Activated naive CD4-positive, alpha-beta T cell treated with anti-CD3 and anti-CD28 coated beads, Interleukin-2, amount 50 U/mL, for 72 hours (primary cell): Measurements from ENCODE around the gene EVA1C. TPM values are rescaled to one million over a fixed set of nuclear protein-coding genes. Genes with fewer than 3 reads are reported as not detected.
"Not testable (repeated sequence)": the region's sequence is repeated elsewhere in the genome, so short reads cannot be mapped to it uniquely, and the experiment has no call there.

Experiments used
- ATAC-seq, 2 donors: fragments of 150-1000 bp; cut with Tn5 transposase; 2 replicates each; pipeline ENCODE4 v1.10.0; 2021; ENCODE audit warnings: mild to moderate bottlenecking in 2 of 2, moderate library complexity in 2 of 2
- DNase-seq, 2 donors: peaks; one replicate each; pipeline ENCODE4 v3.0.0; 2021 to 2022; ENCODE audit warnings: low spot score in 2 of 2
- H3K27ac Mint-ChIP-seq, 2 donors: one replicate each; pipeline ENCODE4 v1.8.0; 2022; ENCODE audit warnings: mild to moderate bottlenecking in 2 of 2, mixed read lengths in 2 of 2
- H3K36me3 Mint-ChIP-seq, 2 donors: one replicate each; pipeline ENCODE4 v1.8.0; 2022; ENCODE audit warnings: mixed read lengths in 2 of 2
- H3K9me3 Mint-ChIP-seq, 2 donors: one replicate each; pipeline ENCODE4 v1.8.0; 2022; ENCODE audit warnings: mixed read lengths in 2 of 2
- total RNA-seq, 2 donors: library from RNA; stranded (reverse); gene quantifications; one replicate each; pipeline ENCODE4 v1.2.3, GENCODE V29; 2022

The EVA1C gene
- 10 to 100 TPM in 1 of 2 donors, 1 to 10 TPM in 1; 7.8 to 15.2 TPM for total RNA-seq

GRCh38 chr21:32412162-32413014 is at the start of gene EVA1C:
Gene EVA1C, plus strand, starts transcription at chr21:32412706. Its CDS starts 148 bp downstream, at chr21:32412854.
- peak within 1 kb of the TSS; percentile 93 to 94 for H3K27ac Mint-ChIP-seq
- ATAC-seq (peak; percentile 74 to 76), DNase-seq (peak; percentile 67 to 79)
- H3K9me3 Mint-ChIP-seq: no peaks in the 10 kb centered on the region
- H3K36me3 Mint-ChIP-seq: peaks cover 0 to 9% of the 10 kb centered on the region in 2 donors

- Mint-ChIP-seq H3K27ac (peak overlapping the region; percentile 53 to 89), H3K9me3 (no peaks in the 10 kb centered on the region), H3K36me3 (peaks cover 21 to 49% of the 10 kb centered on the region in 2 donors)
- ATAC-seq (no peak), DNase-seq (no peak)
These were observed 48.1 kb upstream of the EVA1C start for GRCh38 chr21:32364387-32364786.

- H3K36me3 Mint-ChIP-seq: peaks cover 21 to 46% of the 10 kb centered on the region in 2 donors
- ATAC-seq (no peak), DNase-seq (no peak)
- peak overlapping the region; percentile 53 to 89 for H3K27ac Mint-ChIP-seq
- no peaks in the 10 kb centered on the region for H3K9me3 Mint-ChIP-seq
These were observed 47.7 kb upstream of the EVA1C start for GRCh38 chr21:32364796-32365195.

GRCh38 chr21:32366191-32366590 is 46.3 kb upstream of the EVA1C start:
- Mint-ChIP-seq H3K9me3 (no peaks in the 10 kb centered on the region), H3K27ac (peak overlapping the region in 1 of 2 donors; percentile 22), H3K36me3 (peaks cover 21 to 37% of the 10 kb centered on the region in 2 donors)
- no peak for DNase-seq
- no peak for ATAC-seq

GRCh38 chr21:32367158-32367557 is 45.3 kb upstream of the EVA1C start:
- DNase-seq: no peak
- no peak overlapping the region for H3K27ac Mint-ChIP-seq
- peaks cover 17 to 36% of the 10 kb centered on the region in 2 donors for H3K36me3 Mint-ChIP-seq
- ATAC-seq: no peak
- H3K9me3 Mint-ChIP-seq: no peaks in the 10 kb centered on the region

GRCh38 chr21:32368386-32368785 is 44.1 kb upstream of the EVA1C start:
- peaks cover 17 to 34% of the 10 kb centered on the region in 2 donors for H3K36me3 Mint-ChIP-seq
- DNase-seq (no peak), ATAC-seq (no peak)
- H3K9me3 Mint-ChIP-seq: no peaks in the 10 kb centered on the region
- peak overlapping the region in 1 of 2 donors; percentile 74 for H3K27ac Mint-ChIP-seq

GRCh38 chr21:32368961-32369360 is 43.5 kb upstream of the EVA1C start:
- H3K9me3 Mint-ChIP-seq, ATAC-seq, DNase-seq: not testable (repeated sequence)
- Mint-ChIP-seq H3K27ac (peak overlapping the region in 1 of 2 donors; percentile 25), H3K36me3 (peaks cover 17 to 33% of the 10 kb centered on the region in 2 donors)

GRCh38 chr21:32370998-32371766 is 41.3 kb upstream of the EVA1C start:
- DNase-seq (no peak), ATAC-seq (no peak)
- Mint-ChIP-seq H3K27ac (peak overlapping the region; percentile 33 to 73), H3K36me3 (peaks cover 17 to 22% of the 10 kb centered on the region in 2 donors), H3K9me3 (no peaks in the 10 kb centered on the region)

- H3K9me3 Mint-ChIP-seq: no peaks in the 10 kb centered on the region
These were observed 40.6 kb upstream of the EVA1C start for GRCh38 chr21:32371913-32372314.

GRCh38 chr21:32372755-32373154 is 39.8 kb upstream of the EVA1C start:
- H3K36me3 Mint-ChIP-seq: peaks cover 11% of the 10 kb centered on the region in 2 donors
- DNase-seq (no peak), ATAC-seq (no peak)
- H3K27ac Mint-ChIP-seq: no peak overlapping the region
- no peaks in the 10 kb centered on the region for H3K9me3 Mint-ChIP-seq

More at GRCh38 chr21:32371913-32372314, 40.6 kb upstream of the EVA1C start:
- ATAC-seq (peak; percentile 61 to 73), DNase-seq (no peak)
- peaks cover 17% of the 10 kb centered on the region in 2 donors for H3K36me3 Mint-ChIP-seq
- peak overlapping the region; percentile 33 to 73 for H3K27ac Mint-ChIP-seq

- DNase-seq (no peak), ATAC-seq (no peak)
- Mint-ChIP-seq H3K9me3 (no peaks in the 10 kb centered on the region), H3K36me3 (peaks cover 8 to 14% of the 10 kb centered on the region in 2 donors), H3K27ac (no peak overlapping the region)
These were observed 35.0 kb upstream of the EVA1C start for GRCh38 chr21:32377506-32377905.

- Mint-ChIP-seq H3K27ac (no peak overlapping the region), H3K9me3 (no peaks in the 10 kb centered on the region), H3K36me3 (peaks cover 7 to 14% of the 10 kb centered on the region in 2 donors)
- DNase-seq (no peak), ATAC-seq (no peak)
These were observed 34.5 kb upstream of the EVA1C start for GRCh38 chr21:32377991-32378390.

GRCh38 chr21:32378956-32379355 is 33.5 kb upstream of the EVA1C start:
- peaks cover 7 to 22% of the 10 kb centered on the region in 2 donors for H3K36me3 Mint-ChIP-seq
- H3K27ac Mint-ChIP-seq: peak overlapping the region in 1 of 2 donors; percentile 68
- no peaks in the 10 kb centered on the region for H3K9me3 Mint-ChIP-seq
- ATAC-seq (no peak), DNase-seq (no peak)

GRCh38 chr21:32380940-32381339 is 31.6 kb upstream of the EVA1C start:
- Mint-ChIP-seq H3K9me3 (no peaks in the 10 kb centered on the region), H3K27ac (peak overlapping the region in 1 of 2 donors; percentile 50), H3K36me3 (peaks cover 7 to 23% of the 10 kb centered on the region in 2 donors)
- DNase-seq (no peak), ATAC-seq (no peak)

- Mint-ChIP-seq H3K27ac (no peak overlapping the region), H3K9me3 (no peaks in the 10 kb centered on the region), H3K36me3 (peaks cover 7 to 23% of the 10 kb centered on the region in 2 donors)
- ATAC-seq (no peak), DNase-seq (no peak)
These were observed 30.9 kb upstream of the EVA1C start for GRCh38 chr21:32381571-32381970.

- Mint-ChIP-seq H3K27ac (peak overlapping the region in 1 of 2 donors; percentile 29), H3K36me3 (peaks cover 7 to 23% of the 10 kb centered on the region in 2 donors), H3K9me3 (no peaks in the 10 kb centered on the region)
- DNase-seq: no peak
- ATAC-seq: no peak
These were observed 30.3 kb upstream of the EVA1C start for GRCh38 chr21:32382108-32382644.

- no peak overlapping the region for H3K27ac Mint-ChIP-seq
- DNase-seq (no peak), ATAC-seq (no peak)
- H3K36me3 Mint-ChIP-seq: peaks cover 5 to 25% of the 10 kb centered on the region in 2 donors
- H3K9me3 Mint-ChIP-seq: no peaks in the 10 kb centered on the region
These were observed 28.7 kb upstream of the EVA1C start for GRCh38 chr21:32383812-32384211.
